SW 1271 (cell line): Measurements from ENCODE around the gene SPEG.

Source experiments
- DNase-seq, 2 experiments: peaks; one replicate each; lab custom pipeline; 2025; lab: John Stamatoyannopoulos, UW

The SPEG gene

DNA sequence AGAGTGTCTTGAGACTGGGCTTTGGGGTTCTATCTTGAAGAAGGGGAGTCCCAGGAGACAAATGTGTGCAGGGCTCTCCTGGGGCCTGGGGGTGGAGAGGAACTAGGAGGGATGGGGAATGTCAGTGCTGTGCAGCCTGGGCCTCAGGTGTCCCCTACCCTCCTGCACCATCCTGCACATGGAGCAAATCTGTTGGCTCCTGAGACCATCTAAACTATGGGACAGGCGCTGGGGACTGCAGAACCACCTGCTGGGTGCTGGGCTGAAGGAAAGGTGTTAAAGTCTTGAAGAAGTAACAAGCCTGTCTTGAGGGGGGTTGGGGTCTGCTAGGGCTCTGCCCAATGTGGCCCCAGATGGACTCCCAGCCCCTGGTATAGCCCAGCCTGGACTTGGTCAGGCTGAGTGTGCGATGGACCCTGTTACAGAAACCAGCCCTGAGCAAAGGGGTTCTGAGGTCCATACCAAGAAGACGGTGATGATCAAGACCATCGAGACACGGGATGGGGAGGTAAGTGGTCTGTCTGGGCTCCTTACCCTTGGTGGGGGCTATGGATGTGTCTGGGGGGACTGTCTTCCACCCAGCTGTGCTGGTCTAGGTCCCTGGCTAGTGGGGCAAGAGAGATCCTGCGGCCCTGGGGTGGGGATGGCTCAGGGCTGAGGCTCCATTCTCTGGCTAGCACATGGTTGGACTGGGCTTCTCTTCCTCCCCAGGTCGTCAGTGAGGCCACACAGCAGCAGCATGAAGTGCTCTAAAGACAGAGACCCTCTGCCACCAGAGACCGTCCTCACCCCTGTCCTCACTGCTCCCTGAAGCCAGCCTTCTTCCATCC, 9.2 kb upstream of the SPEG start:
- no peak for DNase-seq

DNA sequence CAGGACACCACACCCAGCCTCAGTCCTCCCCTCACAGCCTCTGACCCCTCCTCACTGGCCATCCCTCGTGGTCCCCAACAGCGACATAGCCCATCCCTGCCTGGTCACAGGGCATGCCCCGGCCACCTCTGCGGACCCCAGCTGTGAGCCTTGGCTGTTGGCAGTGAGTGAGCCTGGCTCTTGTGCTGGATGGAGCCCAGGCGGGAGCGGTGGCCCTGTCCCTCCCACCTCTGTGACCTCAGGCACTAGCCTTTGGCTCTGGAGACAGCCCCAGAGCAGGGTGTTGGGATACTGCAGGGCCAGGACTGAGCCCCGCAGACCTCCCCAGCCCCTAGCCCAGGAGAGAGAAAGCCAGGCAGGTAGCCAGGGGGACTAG, 8.6 kb upstream of the SPEG start:
- no peak for DNase-seq

DNA sequence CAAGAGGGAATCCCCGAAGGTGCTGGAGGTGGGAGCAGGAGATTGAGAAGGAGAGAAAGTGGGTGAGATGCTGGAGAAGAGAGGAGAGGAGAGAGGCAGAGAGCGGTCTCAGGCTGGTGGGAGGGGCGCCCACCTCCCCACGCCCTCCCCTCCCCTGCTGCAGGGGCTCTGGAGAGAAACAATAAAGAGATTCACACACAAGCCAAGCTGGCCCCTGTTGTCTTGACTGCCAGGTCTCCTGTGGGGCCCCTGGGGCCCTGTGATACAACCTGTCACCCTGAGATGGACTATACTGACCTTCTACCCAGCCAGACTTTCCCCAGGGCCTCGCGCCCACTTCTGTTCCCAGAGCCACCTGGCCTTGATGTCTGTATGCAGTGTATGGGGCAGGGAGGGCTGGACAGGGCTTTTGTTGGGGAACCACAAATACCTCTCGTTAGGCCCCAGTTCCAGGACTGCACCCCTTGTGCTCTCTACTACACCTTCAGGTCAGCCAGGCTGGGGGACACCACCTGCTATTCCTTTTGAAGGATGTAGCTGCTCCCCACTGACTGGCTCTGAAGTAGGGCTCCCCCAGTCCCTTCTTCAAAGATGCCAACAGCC, 8.0 kb upstream of the SPEG start:
- no peak for DNase-seq

DNA sequence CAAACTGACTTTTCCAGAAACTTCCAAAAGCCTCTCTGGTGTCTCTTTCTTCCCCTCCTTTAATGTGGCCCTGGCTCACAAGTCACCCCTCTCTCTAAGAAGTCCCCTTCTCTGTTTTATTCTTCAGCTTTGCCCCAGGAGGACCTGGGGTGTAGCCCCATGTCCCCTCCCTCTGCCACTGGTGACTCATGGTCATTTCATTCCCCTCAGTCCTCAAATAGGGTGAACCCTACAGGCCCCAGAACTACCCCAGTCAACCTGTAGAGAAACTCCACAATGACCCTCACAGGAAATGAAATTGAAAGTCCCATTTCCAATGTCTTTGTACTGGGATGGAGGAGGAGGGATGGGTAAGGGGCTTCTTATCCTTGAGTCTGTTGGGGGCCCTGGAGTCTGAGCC, 6.2 kb upstream of the SPEG start:
- DNase-seq = no peak

DNA sequence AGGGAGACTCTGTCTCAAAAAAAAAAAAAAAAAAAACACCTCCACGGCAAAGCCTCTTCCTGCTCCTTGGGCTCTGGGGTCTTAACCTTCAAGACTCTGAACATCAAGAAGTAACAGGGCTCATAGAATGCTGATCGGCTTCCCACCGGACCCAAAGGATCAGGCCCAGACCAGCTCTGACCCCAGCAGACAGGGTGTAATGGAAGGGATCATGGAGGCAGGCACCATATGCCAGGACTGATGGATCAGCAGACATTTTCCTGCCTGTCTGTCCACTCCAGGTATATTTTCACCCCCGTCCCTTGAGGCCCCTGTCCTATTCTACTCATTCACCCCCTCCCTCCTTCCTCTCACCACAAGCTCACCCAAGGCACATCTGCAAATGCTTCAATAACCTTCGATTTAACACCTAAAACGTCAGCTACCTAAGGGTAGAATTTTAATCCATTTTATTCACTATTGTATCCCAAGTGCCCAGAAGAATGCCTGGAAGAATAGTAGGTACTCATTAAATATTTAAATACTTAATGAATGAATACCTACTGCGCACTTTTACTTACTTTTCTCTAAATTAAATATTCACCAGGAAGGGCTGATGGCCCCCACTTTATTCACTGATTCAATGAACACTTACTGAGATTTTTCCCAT, 4.6 kb upstream of the SPEG start:
- DNase-seq = no peak

DNA sequence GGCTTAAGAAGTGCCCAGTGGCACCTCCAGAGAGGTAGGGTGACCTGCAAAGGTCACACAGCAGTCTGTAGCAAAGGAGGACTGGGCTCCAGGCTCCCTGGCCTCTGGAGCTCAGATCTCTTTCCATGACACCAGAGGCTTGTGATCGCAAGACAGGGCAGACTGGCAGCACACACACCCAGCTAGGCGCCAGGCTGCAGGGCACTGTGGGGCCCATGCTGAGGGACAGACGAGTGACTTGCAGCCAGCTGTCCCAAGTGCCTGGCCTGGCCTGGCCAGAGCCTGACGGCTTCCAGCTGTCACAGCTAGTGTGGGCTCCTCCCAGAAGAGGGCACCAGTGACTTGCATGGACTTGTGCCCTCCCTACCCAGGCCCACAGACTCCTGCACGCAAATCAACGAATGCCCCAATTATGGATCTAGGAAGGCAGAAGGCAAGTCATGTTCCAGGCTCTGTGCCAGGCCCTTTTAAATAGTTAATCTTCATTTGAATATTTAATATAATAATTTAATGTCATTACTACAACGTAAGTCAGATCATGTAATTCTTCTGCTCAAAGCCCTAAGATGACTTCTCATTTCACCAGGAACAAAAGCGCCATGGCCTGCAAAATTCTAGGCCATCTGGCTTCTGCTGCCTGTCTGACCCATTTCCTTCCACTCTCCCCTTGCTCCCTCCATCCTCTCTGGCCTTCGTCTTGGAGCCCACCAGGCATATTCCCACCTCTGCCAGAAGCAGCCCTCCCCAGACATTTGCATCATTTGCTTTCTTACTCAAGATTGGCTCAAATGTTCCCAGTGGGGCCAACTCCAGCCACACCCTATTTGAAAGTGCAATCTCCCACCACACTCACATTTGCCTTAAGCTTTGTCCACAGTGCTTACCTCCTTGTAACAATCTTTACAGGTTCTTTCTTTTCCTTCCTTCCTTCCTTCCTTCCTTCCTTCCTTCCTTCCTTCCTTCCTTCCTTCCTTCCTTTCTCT, 3.7 kb upstream of the SPEG start:
- DNase-seq = peak in 1 of 2 experiments; percentile 5

DNA sequence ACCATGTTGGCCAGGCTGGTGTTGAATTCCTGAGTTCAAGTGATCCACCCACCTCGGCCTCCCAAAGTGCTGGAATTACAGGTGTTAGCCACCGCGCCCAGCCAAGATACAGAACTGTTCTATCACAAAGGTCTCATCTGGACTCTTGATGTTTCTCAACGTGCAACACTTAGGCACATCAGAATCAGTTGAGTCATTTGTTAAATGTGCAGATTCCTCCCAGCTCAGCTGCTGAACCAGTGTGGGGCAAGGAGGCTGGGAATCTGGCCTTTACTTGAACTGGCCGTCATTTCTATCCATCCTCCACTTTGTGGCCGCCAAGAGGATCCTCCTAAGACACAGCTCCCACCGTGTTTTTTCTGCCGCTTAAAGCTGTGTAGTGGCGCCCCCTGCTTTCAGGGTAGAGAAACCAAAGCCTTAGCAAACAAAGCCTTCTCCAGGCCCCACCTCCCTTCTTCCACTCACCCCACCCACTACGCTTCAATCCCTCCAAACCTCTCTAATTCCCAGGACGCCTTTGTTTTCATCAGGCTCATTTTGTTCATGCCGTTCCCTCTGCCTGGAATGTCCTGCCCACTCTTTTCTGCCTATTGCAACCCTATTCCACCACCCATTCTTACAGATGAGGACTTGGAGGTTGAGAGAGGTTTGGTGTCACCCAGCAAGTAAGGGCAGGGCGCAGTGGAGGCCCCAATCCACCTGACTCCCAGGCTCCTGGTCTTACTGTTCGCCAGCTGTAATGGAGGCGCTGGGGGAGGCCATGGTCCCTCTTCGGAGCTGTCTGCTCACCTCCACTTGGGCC, 776 bp upstream of the SPEG start:
- DNase-seq = no peak

DNA sequence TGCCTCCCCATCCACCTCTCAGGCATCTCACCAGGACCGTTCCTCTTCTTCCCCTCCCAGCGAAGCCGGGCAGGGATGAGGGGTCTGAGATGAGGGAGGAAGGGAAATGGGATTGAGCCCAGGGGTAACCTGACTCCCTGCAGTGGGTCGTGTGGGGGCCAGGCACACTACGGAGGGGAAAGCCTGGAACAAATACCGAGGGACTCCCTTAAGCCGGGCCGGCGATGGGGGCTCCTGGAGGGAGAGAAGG, 250 bp upstream of the SPEG start:
- DNase-seq = no peak

DNA sequence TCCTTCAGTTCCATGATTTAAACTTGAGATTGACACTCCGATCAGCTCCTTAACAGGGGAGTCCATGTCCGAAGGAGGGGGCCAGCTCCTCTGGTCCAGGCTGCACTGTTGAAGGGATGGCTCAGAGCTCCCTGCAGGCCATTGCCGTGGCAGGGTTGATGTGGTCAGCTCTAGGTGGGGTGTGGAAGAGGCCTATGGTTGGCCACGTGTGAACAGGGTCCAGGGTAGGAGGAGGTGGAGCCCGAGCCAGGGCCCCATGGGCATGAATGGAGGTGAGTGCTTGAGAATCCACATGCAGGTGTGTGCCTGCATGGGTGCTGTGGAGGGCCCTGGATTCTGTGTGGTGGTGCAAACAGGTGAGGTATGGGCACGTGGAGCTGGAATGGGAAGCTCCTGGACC, 1.1 kb downstream of the SPEG start:
- no peak for DNase-seq

DNA sequence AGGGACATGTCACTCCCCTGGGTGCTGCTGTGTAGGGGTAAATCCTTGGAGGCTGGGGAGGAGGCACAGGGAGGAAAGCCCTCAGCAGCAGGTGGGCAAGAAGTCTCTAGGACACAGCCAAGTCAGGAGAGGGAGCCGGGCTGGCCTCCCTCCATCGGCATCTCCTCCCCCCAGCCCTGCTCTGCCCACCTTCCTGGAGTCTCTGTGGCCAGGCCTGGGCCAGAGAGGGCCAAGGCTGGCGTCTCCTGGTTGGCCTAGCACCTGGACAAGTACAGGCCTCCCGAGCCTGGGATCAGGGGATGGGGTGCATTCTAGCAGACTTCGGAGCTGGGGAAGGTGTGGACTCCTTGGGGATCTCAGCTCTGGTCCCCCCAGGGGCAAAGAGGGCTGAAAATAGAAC, 1.8 kb downstream of the SPEG start:
- DNase-seq = no peak

DNA sequence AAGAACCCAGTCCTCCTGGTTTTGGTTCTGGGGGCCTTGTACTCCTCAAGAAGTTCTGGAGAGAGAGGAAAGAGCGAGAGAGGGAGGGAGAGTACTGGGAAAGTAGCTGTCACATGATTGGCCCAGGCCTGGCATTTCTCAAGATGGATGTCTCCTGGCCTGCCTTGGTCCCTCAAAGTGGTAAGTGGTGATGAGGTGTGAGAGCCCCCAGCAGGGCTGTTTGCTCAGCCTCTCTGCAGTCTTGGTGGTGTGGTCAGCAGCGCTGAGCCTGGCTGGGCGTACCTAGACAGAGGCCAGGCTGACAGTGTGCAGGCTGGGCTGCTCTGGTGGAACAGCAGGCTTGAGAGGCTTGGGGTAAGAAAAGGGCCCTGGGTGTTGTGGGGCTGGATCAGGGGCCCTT, 2.5 kb downstream of the SPEG start:
- no peak for DNase-seq

DNA sequence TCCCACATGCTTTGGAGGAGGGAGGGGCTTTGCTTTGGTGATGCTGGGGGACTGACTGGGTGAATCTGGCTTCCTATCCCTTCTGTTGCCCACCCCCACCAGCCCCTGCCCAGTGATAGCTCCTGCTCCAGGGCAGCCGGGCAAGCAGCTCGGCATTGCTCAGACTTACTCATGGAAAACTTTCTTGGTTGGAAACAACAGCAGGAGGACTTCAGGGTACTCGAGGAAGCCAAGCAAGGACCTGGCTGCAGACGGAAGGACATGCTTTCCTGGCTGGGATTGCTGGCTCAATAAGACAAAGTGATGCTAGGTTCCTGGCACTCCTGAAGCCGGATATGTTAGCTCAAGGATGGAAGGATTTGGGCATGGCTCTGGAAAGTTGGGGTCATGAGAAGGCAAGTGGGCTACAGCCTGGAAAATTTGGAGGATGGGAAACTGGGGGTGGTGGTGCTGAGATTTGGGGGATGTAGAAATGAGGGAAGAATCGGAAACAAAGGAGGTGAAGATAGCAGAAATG, 3.1 kb downstream of the SPEG start:
- no peak for DNase-seq

DNA sequence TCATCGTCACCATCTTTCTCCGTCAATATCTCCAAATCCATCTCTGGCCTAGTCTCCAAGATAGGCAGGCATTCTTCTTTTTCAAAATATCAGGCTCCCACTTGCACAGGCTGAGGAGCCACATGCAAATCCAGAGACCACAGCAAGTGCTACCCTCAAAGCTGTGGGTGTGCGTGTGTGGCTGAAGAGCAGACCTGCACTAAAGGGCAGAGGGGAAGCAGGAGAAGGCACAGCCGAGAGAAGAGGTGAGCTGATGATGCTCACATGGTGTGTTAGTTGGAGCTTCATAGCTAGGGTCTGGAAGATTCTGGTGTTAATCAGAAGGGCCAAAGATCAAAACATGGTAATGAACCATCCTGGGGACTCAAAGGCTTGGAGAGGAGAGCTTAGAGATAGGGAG, 3.8 kb downstream of the SPEG start:
- DNase-seq = no peak

DNA sequence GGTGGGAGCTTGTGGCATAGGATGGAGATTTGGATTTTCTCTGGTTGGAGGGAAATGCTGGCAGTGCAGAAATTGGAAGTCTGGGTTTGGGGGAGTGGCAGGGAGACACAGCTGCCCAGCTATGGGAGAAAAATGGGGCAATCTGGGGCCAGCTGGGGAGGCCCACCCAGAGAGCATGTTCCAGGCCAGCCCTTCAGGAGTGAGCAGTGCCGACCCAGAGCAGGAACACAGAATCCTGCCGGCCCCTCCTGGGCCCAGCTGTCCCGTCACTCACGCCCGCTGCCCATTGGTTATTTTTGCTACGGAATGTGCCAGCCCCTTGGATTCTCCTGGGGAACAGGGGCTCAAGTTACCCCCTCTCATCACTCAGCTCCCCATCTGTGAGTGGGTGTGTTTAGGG, 4.9 kb downstream of the SPEG start:
- DNase-seq = no peak

DNA sequence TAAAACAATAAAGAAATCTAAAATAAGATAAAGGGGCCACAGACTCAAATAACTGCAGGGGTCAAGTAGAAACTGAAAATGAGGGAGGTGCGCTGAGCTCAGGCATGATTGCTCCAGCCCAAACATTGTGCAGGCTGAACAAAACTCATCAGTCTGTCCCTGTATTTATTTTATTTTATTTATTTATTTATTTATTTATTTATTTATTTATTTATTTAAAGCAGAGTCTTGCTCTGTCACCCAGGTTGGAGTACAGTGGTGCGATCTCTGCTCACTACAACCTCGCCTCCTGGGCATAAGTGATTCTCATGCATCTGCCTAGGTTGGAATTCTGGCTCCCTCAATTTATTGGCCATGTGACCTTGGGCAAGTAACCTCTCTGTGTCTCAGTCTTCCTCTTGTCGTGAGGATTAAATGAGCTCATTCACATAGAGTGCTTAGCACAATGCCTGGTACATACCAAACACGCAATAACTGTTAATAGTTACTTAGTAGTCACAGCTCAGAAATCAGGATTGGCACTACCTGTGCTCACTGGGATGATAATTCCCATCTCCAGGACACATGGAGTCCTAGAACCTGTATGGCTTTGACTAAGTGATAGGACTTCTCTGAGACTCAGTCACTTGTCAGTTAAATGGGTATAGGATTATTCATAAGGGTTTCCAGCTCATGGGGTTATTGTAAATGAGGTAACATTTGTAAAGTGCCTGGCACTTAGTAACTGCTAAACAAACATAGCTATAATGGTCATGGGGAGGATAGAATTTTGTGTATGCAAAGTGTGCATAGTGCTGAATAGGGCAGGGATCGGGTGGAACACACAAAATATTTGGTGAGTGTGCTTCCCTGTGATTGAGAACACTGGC, 6.0 kb downstream of the SPEG start:
- no peak for DNase-seq

DNA sequence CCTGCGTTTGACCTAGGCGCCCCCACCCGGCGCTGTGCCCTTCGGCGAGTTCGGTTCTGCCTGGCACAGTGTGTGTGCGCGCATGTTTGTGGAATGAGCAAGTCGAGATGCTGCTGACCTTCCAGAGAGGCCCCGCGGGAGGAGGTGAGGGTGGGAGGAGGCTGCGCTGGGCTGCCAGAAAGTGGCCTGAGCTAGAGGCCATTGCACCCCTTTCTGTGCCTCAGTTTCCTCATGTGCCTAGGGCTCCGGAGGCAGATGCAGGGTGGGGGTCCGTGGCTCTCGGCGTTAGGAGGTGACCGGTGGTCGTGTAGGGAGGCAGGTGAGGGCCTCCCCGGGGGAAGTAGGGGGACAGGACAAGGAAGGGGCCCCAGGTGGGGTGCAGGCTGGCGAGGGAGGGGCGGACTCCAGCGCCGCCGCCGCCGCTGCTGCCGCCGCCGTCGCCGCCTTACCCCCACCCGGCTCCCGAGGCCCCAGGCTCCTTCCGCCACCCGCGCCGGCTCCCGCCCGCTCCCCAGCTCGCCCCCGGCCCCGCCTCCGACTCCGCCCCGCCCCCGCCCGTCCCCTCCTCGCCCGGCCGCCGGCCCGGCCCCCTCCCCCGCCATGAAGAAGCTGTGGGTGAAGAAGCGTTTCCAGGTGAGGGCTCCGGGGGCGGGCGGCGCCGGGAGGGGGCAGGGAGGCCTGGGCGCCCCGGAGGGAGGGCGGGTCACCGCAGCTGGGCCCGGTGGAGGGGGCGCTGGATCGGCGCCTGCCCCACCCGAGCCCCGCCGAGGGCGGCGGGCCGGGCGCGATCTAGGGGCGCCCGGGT, 7.0 kb downstream of the SPEG start:
- DNase-seq = no peak

DNA sequence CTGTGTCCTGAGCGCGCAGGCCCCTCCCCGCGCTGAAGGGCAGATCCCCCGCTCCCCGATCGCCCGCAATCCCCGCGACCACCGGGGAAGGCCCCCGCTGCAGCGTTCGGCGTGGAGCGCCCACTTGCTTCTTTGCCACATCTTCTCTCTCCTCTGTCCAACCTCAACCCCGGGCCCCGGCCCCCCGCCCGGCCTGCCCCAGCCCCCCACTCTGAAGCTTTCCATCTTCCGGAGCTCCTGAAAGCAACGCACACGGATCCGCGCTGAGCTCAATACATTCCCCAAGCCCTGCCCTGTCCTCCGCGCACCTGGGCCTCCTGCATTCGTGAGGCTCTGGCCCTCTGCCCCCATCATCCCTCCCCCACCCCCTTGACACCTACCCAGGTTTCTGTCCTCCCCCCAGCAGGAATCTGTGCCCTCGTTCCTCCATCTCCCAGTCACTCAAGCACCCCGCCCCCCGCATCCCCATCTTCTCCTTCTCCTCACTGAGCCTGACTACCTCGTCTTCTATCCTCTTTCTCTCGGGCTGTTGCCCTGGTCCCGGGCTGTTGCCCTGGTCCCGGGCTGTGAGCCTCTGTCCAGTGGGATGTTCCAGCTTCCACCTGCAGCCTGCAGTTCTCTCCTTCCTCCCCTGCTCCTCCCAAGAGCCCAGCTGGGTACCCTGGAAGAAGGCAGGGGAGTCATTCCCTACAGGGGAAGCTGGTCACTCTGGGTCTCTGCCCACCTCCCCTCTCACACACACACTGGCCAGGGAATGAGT, 7.8 kb downstream of the SPEG start:
- no peak for DNase-seq

DNA sequence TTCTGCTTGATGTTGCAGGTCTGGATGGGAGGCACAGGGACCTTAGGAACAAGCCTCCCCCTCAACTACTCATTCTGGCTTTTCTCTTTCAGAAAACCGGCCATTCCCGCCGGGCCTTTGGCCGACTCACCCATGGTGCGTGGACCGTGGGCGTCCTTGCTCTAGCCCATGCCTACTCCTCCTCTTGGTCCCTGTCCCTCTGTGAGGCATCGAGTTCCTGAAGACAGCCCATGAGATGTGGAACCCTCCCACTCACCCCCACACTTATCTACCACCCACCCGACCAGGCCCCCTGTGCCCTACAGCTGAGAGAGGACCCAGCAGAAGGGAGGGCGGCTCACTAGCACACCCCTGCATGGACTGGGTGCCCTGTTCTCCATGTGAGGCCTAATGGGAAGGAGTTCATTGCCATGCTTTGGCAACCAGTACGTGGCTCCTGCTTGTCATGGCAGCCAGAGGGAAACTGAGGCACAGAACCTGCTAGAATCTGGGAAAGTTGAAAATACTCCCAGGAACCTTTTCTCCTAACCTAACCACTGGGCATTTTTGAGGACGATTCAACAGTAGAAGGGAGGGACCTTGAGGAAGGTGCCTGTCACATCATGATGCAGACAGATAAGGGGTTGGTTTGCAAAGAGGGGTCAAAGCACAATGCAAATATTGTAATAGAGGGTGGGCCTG, 8.5 kb downstream of the SPEG start:
- DNase-seq = no peak
